ENCODE data around the gene C2CD4D.

C2CD4D gene

DNA sequence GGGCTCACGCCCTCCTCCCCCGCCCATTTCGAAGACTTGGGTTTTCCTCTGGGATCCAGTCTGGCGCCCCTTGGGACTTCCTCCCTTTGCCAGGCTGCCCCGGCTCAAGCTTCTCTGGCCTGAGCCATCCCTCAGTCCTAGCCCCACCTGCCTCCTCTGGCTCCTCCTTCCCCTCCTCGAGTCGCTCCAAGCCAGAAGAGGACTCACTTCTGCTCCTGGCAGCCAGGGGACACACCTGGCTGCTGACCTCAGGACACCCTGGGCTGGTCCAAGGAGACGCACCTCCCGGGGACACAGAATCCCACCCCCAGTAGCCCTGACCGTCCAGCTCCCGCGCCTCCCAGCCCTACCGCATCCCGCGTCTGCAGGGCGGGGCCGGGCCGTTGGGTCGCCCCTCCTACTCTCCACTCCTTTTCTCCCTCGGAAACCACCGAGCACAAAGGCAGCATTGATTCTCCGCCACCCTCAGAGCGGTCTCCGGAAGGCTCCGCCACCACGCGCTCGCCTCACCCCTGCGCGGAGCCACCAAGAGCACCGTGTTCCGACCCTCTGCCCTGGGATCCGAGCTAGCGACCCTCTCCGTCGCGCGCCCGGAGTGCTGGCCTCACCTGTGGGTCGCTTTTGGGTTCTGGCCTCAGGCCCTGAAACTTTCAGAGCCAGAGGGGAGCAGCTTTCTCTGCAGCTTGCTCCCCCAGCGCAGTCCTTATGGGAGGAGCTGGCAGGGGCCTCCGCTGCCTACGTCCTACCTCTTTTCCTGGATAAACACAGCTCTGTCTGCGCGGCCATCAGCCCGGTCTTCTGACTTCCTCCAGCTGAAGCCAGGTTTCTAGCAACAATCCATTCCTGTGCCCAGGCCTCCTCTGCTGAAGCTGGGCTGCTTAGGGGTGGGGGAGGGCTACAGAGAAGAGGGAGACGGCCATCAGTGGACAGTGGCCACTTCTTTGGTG lies at the start of gene C2CD4D:
C2CD4D (minus strand) TSS at position 364 of the 947 bp plus-strand sequence. CDS start 831 bp downstream, outside the sequence.
- TF ChIP-seq, protein P1, sequence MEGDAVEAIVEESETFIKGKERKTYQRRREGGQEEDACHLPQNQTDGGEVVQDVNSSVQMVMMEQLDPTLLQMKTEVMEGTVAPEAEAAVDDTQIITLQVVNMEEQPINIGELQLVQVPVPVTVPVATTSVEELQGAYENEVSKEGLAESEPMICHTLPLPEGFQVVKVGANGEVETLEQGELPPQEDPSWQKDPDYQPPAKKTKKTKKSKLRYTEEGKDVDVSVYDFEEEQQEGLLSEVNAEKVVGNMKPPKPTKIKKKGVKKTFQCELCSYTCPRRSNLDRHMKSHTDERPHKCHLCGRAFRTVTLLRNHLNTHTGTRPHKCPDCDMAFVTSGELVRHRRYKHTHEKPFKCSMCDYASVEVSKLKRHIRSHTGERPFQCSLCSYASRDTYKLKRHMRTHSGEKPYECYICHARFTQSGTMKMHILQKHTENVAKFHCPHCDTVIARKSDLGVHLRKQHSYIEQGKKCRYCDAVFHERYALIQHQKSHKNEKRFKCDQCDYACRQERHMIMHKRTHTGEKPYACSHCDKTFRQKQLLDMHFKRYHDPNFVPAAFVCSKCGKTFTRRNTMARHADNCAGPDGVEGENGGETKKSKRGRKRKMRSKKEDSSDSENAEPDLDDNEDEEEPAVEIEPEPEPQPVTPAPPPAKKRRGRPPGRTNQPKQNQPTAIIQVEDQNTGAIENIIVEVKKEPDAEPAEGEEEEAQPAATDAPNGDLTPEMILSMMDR (IDR thresholded peaks at IDR 0.05): no peak

DNA sequence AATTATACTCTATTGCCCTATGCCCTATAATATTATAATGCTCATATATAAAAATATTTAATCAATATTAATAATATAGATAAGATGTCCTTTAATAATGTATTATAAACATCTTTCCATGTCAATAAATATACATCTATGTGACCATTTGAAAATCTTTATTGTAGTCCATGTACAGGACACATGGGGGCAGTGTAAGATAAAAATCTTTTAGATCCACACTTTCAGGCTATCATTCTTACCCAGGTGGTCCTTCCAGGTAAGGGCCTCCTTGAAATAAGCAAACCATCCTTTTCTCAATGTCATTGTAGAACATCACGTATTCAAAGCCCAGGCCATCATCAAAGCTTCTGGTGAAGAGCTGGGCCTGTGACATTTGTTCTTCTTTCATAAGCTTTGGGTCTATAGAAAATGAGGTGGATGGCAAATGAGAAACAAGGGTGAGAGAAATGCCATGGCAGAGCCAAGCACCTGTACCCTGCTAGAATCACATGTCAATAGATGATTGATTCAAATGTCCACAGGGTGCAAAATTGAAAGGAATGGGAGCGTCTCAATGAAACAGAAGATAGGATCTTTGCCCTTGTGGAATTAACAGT lies 49.5 kb upstream of the C2CD4D start:
- TF ChIP-seq, protein P1 (IDR thresholded peaks at IDR 0.05): peak; percentile 52; the same call in 1 of the 2 replicates

DNA sequence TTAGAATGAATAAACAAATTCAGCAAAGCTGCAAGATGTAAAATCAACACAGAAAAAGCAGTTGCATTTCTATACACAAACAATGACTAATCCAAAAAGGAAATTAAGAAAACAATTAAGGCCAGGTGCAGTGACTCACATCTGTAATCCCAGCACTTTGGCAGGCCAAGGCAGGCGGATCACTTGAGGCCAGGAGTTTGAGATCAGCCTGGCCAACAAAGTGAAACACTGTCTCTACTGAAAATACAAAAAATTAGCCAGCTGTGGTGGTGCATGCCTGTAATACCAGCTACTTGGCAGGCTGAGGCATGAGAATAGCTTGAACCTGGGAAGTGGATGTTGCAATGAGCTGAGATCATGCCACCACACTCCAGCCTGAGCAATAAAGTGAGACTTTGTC lies 47.4 kb upstream of the C2CD4D start:
- TF ChIP-seq, protein P1 (IDR thresholded peaks at IDR 0.05): no peak

DNA sequence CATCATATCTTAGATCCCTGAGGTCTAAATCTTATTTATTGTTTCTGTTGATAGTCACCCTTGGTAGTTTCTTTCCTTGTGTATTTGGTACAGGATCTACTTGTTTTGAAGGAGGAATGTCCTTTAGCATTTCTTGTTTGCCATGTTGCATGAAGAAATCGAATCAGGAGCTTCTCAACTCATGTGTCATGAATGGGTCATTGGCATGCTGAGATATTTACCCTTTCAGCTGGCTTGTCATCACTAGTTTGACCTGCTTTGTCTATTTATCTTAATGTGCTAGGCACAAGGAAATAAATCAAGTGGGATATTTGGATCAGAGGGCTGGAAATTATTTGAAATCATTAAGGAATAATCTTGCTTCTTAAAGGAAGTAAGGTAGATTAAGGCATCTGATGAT lies 45.9 kb upstream of the C2CD4D start:
- TF ChIP-seq, protein P1 (IDR thresholded peaks at IDR 0.05): no peak

DNA sequence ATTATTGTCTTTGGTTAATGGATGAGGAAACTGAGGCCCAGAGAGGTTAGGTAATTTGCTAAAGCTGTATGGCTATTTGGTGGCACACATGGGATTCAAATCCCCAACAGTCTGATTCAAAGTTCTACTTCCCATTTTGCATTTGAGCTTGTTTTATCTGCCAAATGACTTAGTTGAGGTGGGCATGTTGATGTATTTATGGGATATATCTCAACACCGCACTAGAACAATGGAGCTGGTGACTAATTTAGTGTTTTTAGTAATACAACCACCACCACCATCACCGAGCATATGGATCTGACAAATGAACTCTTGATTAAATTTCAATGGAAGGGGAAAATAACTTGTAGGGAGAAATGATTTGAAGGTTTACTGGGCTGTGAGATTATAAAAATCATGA lies 42.8 kb upstream of the C2CD4D start:
- TF ChIP-seq, protein P1 (IDR thresholded peaks at IDR 0.05): no peak

DNA sequence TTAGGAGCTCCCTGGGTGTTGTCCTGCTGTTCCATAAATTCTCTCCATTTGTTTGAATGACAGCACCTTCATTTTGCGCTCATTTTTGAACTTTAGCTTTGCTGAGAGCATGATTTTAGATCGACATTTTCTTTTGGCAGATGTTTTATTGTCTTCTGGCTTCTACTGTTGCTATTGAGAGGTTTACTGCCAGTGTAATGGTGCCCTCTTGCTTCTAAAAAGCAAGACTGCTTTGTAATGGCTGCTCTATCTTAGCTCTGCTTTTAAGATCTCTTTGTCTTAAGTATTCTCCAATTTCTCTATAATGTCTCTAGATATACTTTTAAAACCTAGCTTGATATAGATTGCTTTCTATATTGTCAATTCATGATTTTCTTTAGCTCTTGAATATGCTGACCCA lies 41.9 kb upstream of the C2CD4D start:
- TF ChIP-seq, protein P1 (IDR thresholded peaks at IDR 0.05): no peak

DNA sequence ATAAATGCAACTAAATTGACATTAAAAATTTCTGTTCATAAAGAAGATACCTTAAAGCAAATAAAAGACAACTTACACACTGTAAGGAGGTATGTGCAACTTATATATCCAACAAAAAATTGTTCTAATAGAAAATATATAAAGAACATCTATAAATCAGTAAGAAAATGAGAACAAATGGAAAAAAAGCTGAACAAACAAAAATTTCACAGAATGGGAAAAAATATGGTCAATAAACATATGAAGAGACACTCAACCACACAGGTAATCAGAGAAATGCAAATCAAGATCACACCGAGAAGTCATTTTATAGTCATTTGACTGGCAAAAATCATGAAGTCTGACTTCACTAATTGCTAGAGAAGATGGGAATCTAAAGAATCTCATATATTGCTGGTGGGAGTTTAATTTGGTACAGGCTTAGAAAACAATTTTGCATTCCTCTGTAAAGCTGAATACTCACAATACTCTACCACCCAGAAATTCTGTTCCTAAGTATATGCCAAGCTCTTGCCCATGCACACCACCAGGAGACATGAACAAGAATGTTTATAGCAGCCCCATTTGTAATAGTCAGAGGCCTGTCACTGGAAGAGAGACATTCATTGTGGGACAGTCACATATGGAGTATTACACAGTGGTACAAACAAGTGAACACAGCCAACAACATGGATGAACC lies 35.9 kb upstream of the C2CD4D start:
- TF ChIP-seq, protein P1 (IDR thresholded peaks at IDR 0.05): no peak

Measured in LNCAP (cell line).